Posterior cingulate gyrus (tissue), 11 donors: ENCODE results near the gene ZBTB21.

Experiments used
- DNase-seq, 10 donors: peaks; one replicate each; pipeline versions ENCODE4 v3.0.0 to v3.0.0-alpha.2; 2020 to 2021; ENCODE audit warnings: mixed read lengths in 3 of 10
- intact Hi-C: fragments of 100-400 bp; cut with DNase I; formaldehyde crosslinking; loops from one replicate; pipeline ENCODE4 v1.15.1; 2023

ZBTB21 gene

GRCh38 chr21:42009831-42010506, at the start of gene ZBTB21:
Gene ZBTB21, minus strand, starts transcription at chr21:42010360. Its CDS starts 16,265 bp downstream, at chr21:41994095.
- peak; percentile 95 to 99 (median 98) for DNase-seq

GRCh38 chr21:42059721-42060120, 49.6 kb upstream of the ZBTB21 start:
- intact Hi-C loops, result no loop called here
- peak in 2 of 10 donors; percentile 54 to 74 for DNase-seq

More at GRCh38 chr21:42009831-42010506, at the start of gene ZBTB21:
- intact Hi-C loops, result loop anchor here (2.0 to 5.0 kb wide), 3 partner anchors 53 to 129 kb away; no protein-coding TSS in a partner anchor

- intact Hi-C loops, result no loop called here
Observed at GRCh38 chr21:42059141-42059540, 49.0 kb upstream of the ZBTB21 start.

DNA sequence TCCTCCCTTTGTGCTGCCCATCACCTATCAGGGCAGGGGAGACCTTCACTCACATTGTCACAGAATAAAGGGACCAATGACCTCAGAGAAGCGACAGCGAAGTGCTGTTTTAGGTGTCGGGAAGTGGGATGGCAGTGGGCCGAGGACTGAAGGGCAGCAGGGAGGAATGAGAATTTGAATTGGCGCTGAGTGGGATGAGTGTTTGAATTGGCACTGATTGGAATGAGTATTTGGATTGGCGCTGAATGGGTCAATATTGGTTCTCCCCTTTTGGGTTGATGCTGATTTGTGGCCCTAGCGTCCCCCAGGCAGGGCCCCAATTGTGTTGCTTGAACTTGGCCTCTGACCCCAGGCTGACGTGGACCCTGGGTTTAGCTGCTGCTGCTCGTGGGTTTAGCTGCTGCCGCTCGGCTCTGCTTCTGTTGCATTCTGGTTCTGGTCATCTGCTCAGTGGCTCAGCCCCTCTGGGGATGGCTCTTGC, 48.5 kb upstream of the ZBTB21 start:
- DNase-seq, result peak in 2 of 10 donors; percentile 42 to 56
- intact Hi-C loops, result no loop called here

More at GRCh38 chr21:42059141-42059540, 49.0 kb upstream of the ZBTB21 start:
- DNase-seq, result peak in 2 of 10 donors; percentile 72 to 75

DNA sequence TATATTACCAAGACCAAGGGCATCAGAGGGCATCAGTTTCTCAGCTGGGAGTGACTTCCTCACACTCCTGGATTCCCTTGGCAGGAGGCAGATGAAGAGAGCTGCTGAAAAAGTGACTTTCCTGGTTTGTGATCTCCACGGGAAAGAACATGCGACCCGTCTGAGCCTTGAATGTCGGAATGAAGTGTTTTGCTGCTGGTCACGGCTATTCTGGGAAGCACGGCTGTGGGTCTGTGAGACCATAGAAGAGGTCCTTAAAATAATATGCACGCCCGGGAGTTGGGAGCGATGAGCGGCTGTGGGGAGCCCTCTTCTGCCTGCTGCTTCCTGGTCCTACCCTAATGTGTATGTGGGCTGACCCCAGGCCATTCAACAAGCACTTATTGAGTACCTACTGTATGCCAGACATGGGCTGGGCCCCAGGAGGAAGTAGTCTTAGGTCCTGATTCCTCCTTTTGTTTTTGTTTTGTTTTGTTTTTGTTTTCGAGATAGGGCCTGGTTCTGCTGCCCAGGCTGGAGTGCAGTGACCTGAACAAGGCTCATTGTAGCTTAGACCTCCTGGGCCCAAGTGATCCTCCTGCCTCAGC, 47.8 kb upstream of the ZBTB21 start:
- DNase-seq, result peak in 2 of 10 donors; percentile 30 to 37
- intact Hi-C loops, result no loop called here

- peak in 2 of 10 donors; percentile 75 to 78 for DNase-seq
- intact Hi-C loops, result no loop called here
Observed at GRCh38 chr21:42056996-42057689, 47.0 kb upstream of the ZBTB21 start.

GRCh38 chr21:42056468-42056867, 46.3 kb upstream of the ZBTB21 start:
- DNase-seq, result peak in 2 of 10 donors; percentile 35 to 49
- intact Hi-C loops, result no loop called here

- intact Hi-C loops, result no loop called here
- DNase-seq, result peak in 2 of 10 donors; percentile 25 to 62
Observed at GRCh38 chr21:42055425-42055824, 45.3 kb upstream of the ZBTB21 start.

DNA sequence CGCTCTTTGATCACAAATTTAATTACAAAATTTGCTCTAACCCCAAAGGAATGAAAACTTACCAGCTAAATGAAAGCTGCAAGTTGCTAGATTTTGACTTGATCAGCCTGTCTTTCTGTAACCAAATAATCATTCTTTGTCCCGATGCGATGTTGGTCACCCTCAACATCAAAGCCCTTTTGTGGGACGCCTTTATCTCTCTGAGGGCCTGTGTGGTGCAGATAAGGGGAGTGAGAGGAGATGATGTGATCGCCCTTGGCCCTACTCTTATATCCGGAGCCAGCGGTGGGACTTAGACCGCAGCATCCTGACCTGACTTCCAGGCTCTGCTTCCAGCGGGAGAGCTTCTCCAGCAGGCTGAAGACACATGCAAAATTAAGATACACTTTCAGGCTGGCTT, 41.6 kb upstream of the ZBTB21 start:
- DNase-seq, result peak in 2 of 10 donors; percentile 3 to 12
- intact Hi-C loops, result no loop called here

- intact Hi-C loops, result no loop called here
- DNase-seq, result peak in 2 of 10 donors; percentile 55 to 72
Observed at GRCh38 chr21:42049578-42050430, 39.6 kb upstream of the ZBTB21 start.

GRCh38 chr21:42048870-42049577, 38.9 kb upstream of the ZBTB21 start:
- intact Hi-C loops, result no loop called here
- DNase-seq, result peak in 2 of 10 donors; percentile 34 to 63

- DNase-seq, result peak in 2 of 10 donors; percentile 62 to 78
- intact Hi-C loops, result no loop called here
Observed at GRCh38 chr21:42047821-42048613, 37.9 kb upstream of the ZBTB21 start.

DNA sequence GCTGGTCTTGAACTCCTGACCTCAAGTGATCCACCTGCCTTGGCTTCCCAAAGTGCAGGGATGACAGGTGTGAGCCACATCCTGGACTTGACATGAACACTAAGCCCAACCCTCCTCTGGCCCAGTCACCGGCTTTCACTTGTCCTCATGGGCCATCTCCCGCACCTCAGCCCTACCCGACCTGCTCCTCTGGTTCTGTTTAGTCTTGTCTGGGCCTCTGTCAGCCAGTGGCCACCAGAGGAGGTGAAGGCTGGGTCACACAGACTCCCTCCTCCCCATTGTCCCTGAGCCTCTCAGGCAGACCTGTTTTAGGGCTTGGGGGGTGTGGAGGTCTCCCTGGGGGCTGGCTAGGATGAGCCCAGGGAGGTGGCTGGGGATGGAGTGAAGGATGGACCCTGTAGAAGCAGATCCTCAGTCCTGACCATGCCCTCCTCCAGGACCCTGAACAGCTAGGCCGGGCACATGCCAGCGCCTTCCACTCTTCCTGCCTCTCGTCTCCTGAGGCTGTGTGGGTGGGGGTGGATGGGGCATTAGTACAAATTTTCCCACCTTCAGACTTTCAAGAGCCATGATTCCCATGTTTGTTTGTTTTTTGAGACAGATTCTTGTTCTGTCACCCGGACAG, 34.8 kb upstream of the ZBTB21 start:
- intact Hi-C loops, result no loop called here
- DNase-seq, result peak in 2 of 10 donors; percentile 69 to 76

DNA sequence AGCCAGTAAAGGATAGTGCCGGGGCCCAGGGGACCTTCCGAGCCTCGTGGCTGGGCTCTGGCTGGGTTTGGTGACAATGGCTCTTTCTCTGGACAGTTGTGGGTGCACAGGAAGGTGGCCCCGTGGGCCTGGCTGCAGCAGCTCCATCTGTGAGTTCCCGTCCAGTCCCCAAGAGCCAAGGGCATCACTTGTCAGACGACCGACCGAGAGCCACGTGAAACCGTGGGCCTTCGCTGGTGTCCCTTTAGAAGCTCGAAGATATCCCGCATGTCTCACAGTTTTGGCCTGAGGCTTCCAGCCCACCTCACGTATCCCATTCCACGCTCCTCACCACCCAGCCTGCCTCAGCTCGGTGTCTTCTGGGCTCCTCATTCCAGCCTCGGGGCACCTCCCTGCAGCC, 33.8 kb upstream of the ZBTB21 start:
- intact Hi-C loops, result no loop called here
- peak in 2 of 10 donors; percentile 66 to 68 for DNase-seq

- DNase-seq, result peak in 2 of 10 donors; percentile 60 to 76
- intact Hi-C loops, result no loop called here
Observed at GRCh38 chr21:42043201-42043895, 33.2 kb upstream of the ZBTB21 start.

DNA sequence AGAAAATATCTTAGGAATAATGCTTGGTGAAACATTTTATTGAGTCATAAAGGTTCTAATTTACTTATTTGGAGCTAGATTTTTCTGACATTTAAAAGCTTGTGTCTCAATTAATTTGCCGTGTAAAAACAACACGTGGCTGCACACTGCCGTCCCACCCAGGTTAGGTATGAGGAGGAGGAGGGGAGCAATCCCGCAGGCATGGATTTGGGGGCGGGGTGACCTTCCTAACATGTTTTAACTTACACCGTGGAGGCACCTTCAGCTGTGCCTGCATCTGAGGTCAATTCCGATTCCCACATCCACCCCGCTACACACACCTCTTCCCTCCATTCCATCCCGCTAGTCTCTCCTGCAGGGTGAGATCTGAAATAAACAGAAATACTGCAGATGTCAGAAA, 32.5 kb upstream of the ZBTB21 start:
- DNase-seq, result peak in 2 of 10 donors; percentile 38 to 76
- intact Hi-C loops, result no loop called here

DNA sequence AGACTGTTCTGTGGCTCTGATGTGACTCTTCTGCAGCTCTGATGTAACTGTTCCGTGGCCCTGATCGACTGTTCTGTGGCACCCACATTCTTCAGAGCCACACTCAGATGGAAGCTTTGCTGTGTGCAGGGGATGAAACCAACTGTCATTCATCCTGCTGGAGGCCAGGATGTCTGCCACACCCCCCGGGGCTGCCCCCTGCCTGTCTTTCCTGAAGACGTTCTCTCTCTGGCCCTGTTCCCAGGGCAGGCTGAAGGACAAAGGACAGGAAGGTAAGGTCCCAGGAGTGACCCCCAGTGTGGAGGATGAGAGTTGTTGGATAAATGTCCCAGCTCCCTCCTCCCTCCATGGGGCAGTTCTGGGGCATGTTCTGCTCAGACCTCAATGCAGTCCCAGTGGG, 31.6 kb upstream of the ZBTB21 start:
- peak in 2 of 10 donors; percentile 23 to 61 for DNase-seq
- intact Hi-C loops, result no loop called here

DNA sequence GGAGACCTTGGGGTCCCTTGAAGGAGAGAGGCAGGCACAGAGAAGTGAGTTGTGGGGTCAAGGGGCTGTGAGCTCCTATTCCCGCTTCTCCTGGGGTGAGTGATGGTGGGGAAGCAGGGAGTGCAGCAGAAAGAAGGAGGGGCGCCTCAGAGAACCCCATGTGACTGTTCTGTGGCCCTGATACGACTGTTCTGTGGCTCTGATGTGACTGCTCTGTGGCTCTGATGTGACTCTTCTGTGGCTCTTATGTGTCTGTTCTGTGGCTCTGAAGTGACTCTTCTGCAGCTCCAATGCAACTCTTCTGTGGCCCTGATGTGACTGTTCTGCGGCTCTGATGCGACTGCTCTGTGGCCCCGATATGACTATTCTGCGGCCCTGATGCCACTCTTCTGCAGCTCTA, 31.1 kb upstream of the ZBTB21 start:
- peak in 2 of 10 donors; percentile 33 to 65 for DNase-seq
- intact Hi-C loops, result no loop called here
